Retinal pigment epithelial cell (primary cell): Measurements from ENCODE around the gene CNST.

Experiments
- DNase-seq: peaks from one replicate; pipeline ENCODE4 v3.0.0-alpha.2; 2010; ENCODE audit warnings: low read depth
- H3K4me3 ChIP-seq: 2 replicates; pipeline ENCODE4 v1.5.1; 2011; ENCODE audit warnings: mild to moderate bottlenecking, low read length, control low read depth, moderate library complexity
- CTCF ChIP-seq: conservative IDR thresholded peaks from 2 replicates; pipeline ENCODE4 v1.5.1; 2011; ENCODE audit warnings: low read depth, low read length, control low read depth, inconsistent platforms

Gene CNST

DNA sequence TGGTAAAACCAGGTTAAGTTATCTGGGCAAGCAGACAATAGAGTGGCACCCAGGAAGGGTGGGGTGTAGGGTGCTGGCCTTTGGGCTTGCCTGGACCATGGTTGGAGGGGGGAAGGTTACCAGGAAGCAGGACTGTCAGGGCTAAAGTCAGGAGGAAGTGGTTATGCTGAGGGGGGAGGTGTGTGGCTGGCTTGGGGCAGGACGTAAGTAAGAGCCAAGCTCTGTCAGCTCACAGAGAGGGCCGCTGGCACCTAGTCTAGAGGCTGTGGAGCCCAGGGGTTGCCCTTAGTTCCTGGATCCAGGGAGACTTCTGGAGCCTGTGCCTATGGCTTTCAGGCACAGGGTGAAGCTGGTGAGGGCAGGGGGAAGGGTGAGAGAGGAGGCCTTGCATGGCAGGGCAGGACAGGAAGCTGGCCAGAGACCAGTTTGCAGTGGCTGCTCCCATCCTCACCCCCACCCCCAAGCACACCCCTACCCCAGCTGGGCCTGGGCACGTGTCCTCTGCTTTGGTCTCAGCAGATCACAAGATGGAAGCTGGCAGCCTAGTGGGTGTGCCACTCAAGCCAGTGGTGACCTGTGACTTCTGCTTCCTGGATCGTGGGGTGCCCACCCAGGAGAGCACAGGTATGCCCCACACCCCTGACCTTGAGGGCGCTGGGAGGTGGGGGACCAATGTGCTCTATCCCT is 38.7 kb upstream of the CNST start:
- no peak for DNase-seq
- TF ChIP-seq CTCF, result no peak
- no peak overlapping the region for H3K4me3 ChIP-seq

- no peak for TF ChIP-seq CTCF
- H3K4me3 ChIP-seq, result no peak overlapping the region
- DNase-seq, result peak; percentile 39
Observed at GRCh38 chr1:246528933-246529731, 37.1 kb upstream of the CNST start.

- DNase-seq, result no peak
- no peak overlapping the region for H3K4me3 ChIP-seq
- no peak for TF ChIP-seq CTCF
Observed at GRCh38 chr1:246530482-246530881, 35.8 kb upstream of the CNST start.

DNA sequence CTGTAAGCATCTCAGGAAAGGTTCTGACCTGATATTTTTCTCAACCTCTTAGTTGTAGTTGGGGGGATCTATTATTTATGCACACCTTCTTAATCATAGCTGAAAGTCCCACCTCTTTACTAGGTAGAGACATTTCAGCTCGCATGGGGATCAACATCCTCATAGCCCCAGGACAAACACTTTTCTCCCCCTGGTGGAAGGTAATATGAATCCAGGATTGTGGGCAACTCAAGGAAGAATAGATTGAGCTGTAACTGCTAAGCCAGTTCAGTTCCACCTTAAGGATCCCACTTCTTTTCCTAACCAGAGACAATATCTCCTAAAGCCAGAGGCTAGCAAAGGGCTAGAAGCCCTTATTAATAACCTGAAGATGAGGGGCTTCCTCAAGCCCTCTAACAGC is 33.7 kb upstream of the CNST start:
- no peak for DNase-seq

DNA sequence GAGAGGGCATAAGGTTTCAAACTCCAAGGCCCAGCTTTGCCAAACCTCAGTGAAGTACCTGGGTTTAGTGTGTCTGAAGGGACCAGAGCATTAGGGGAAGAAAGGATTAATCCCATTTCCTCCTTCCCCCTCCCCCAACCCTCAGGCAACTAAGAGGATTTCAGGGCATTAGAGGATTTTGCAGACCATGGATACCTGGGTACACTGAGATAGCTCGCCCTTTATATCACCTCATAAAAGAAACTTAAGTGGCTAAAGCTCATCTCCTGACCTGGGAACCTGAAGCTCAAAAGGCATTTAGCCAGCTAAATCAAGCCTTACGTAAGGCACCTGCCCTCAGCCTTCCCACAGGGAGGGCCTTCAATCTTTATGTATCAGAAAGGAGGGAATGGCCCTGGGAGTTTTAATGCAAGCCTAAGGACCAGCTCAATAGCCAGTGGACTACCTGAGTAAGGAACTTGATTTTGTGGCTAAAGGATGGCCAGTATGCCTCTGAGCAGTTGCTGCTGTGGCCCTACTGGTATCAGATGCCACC is 32.8 kb upstream of the CNST start:
- H3K4me3 ChIP-seq, result no peak overlapping the region
- DNase-seq, result peak; percentile 6
- TF ChIP-seq CTCF, result no peak

More for the DNA sequence above, 33.7 kb upstream of the CNST start:
- peak; percentile 28 for TF ChIP-seq CTCF
- no peak overlapping the region for H3K4me3 ChIP-seq

DNA sequence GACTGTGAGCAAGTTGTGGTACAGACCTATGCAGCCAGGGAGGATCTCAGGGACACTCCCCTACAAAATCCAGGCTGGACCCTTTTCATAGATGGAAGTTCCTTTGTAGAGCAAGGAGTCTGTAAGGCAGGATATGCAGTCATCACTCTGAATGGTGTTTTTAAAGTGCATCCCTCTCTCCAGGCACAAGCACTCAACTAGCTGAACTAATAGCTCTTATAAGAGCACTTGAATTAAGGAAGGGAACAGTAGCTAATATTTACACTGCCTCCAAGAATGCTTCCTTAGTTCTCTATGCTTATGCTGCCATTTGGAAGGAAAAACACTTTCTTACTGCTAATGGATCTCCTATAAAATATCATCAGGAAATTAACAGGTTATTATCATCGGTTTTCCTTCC is 32.1 kb upstream of the CNST start:
- no peak overlapping the region for H3K4me3 ChIP-seq
- no peak for DNase-seq
- no peak for TF ChIP-seq CTCF
